Measurements from ENCODE around the gene LGR5.

DNA sequence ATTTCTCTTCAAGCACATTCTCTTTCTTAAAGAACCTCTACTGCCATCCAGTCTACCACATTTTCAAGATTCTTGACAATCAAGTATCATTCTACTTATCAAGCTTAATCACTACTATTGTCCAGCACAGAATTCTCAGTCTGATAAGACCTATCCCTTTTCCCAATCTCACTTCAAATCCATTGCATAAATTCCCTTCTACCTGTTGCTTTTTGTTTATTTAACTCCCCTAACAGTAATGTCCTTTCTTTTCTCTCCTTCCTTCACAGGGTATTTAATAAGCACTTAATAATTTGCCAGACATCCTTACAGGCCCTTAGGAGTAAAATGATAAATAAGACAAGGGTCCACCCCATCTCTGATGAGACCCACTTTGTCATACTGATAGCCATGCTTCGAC, 182.3 kb downstream of the LGR5 start:
- TF ChIP-seq EZH2 (IDR thresholded peaks at IDR 0.05; ENCODE audit: borderline replicate concordance, low read depth, low read length, poor library complexity, severe bottlenecking), result no peak
- TF ChIP-seq, protein P1, sequence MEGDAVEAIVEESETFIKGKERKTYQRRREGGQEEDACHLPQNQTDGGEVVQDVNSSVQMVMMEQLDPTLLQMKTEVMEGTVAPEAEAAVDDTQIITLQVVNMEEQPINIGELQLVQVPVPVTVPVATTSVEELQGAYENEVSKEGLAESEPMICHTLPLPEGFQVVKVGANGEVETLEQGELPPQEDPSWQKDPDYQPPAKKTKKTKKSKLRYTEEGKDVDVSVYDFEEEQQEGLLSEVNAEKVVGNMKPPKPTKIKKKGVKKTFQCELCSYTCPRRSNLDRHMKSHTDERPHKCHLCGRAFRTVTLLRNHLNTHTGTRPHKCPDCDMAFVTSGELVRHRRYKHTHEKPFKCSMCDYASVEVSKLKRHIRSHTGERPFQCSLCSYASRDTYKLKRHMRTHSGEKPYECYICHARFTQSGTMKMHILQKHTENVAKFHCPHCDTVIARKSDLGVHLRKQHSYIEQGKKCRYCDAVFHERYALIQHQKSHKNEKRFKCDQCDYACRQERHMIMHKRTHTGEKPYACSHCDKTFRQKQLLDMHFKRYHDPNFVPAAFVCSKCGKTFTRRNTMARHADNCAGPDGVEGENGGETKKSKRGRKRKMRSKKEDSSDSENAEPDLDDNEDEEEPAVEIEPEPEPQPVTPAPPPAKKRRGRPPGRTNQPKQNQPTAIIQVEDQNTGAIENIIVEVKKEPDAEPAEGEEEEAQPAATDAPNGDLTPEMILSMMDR (conservative IDR thresholded peaks at IDR 0.05; ENCODE audit: low read depth, low read length), result no peak

Data from A673 (cell line).